PFSK-1 (cell line): ENCODE data around the gene TAF11L14.

ENCODE experiments used
- POLR2AphosphoS5 ChIP-seq: IDR thresholded peaks from 2 replicates; pipeline ENCODE4 v1.6.1; 2012; ENCODE audit warnings: low read depth, mild to moderate bottlenecking, control low read depth, low read length, moderate library complexity
- REST ChIP-seq, 2 experiments: IDR thresholded peaks; 2 replicates each; pipeline versions ENCODE4 v1.6.1 to v1.8.0; 2011 to 2012; ENCODE audit warnings: low read depth in 2 of 2, low read length in 2 of 2, control low read depth in 1 of 2, inconsistent platforms in 1 of 2, mild to moderate bottlenecking in 1 of 2, moderate library complexity in 1 of 2; ENCODE audit not compliant: insufficient read depth in 1 of 2
- TAF1 ChIP-seq: IDR thresholded peaks from 2 replicates; pipeline ENCODE4 v1.6.1; 2012; ENCODE audit warnings: low read length, control low read depth, borderline replicate concordance; ENCODE audit not compliant: insufficient read depth

DNA sequence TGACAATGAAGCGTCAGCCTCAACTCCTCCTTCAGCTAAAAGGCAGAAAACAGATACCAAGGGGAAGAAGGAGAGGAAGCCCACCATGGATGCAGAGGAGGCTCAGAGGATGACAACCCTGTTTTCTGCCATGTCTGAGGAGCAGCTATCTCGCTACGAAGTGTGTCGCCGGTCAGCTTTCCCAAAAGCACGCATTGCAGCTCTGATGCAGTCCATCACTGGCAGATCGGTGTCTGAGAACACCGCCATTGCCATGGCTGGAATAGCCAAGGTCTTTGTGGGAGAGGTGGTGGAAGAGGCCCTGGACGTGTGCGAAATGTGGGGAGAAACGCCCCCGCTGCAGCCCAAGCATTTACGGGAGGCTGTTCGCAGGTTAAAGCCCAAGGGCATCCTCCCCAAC, 29.3 kb upstream of the TAF11L14 start:
- no peak for TF ChIP-seq TAF1
- no peak for TF ChIP-seq POLR2AphosphoS5
- TF ChIP-seq REST (IDR thresholded peaks at IDR 0.05; ENCODE audit: insufficient read depth in 1 of 2, low read depth in 2 of 2, low read length in 2 of 2): no peak
